Liver (tissue), 3 donors: Measurements from ENCODE around the gene FOXD2.
A peak's percentile ranks its signal among the peaks of the same experiment; 100 is the strongest.

Source experiments
- ATF3 ChIP-seq: IDR thresholded peaks from 2 replicates; pipeline ENCODE4 v1.6.1; 2016; ENCODE audit warnings: antibody characterized with exemption
- CTCF ChIP-seq: fragments of 150-350 bp; IDR thresholded peaks from 2 replicates; pipeline ENCODE4 v1.5.1; 2017; ENCODE audit warnings: improper control_type of control experiment, low read depth, low read length; ENCODE audit not compliant: missing input control
- EGR1 ChIP-seq, 2 donors: IDR thresholded peaks; 2 replicates each; pipeline ENCODE4 v1.6.1; 2016 to 2018; ENCODE audit warnings: antibody characterized with exemption in 2 of 2, low read depth in 2 of 2
- FOXA1 ChIP-seq: IDR thresholded peaks from 2 replicates; pipeline ENCODE4 v1.6.1; 2016; ENCODE audit warnings: antibody characterized with exemption
- GABPA ChIP-seq, 2 donors: IDR thresholded peaks in 1 of 2; conservative IDR thresholded peaks in 1 of 2; 2 replicates each; pipeline ENCODE4 v1.6.1; 2016; ENCODE audit warnings: antibody characterized with exemption in 2 of 2, mild to moderate bottlenecking in 1 of 2, moderate library complexity in 1 of 2
- JUND ChIP-seq, 2 donors: IDR thresholded peaks; 2 replicates each; pipeline ENCODE4 v1.6.1; 2016; ENCODE audit warnings: antibody characterized with exemption in 2 of 2
- MAX ChIP-seq: IDR thresholded peaks from 2 replicates; pipeline ENCODE4 v1.6.1; 2016; ENCODE audit warnings: antibody characterized with exemption
- REST ChIP-seq: IDR thresholded peaks from 2 replicates; pipeline ENCODE4 v1.6.1; 2016; ENCODE audit warnings: antibody characterized with exemption, mild to moderate bottlenecking
- RXRA ChIP-seq, 2 donors: IDR thresholded peaks; 2 replicates each; pipeline ENCODE4 v1.6.1; 2017 to 2018; ENCODE audit warnings: antibody characterized with exemption in 2 of 2, mild to moderate bottlenecking in 1 of 2
- SP1 ChIP-seq: IDR thresholded peaks from 2 replicates; pipeline ENCODE4 v1.6.1; 2018; ENCODE audit warnings: antibody characterized with exemption, mild to moderate bottlenecking
- TAF1 ChIP-seq: conservative IDR thresholded peaks from 2 replicates; pipeline ENCODE4 v1.6.1; 2016; ENCODE audit warnings: antibody characterized with exemption, mild to moderate bottlenecking
- YY1 ChIP-seq: IDR thresholded peaks from 2 replicates; pipeline ENCODE4 v1.6.1; 2016; ENCODE audit warnings: antibody characterized with exemption, mild to moderate bottlenecking
- ZBTB33 ChIP-seq: IDR thresholded peaks from 2 replicates; pipeline ENCODE4 v1.6.1; 2016; ENCODE audit warnings: antibody characterized with exemption
- donor health status: healthy.
- donor health status: healthy.

- no peak for TF ChIP-seq ZBTB33
- no peak for TF ChIP-seq CTCF
- TF ChIP-seq ATF3, result no peak
- TF ChIP-seq SP1, result no peak
- TF ChIP-seq MAX, result no peak
- TF ChIP-seq REST, result peak; percentile 19
- TF ChIP-seq FOXA1, result no peak
- no peak for TF ChIP-seq TAF1
- no peak for TF ChIP-seq EGR1 (IDR thresholded peaks at IDR 0.05; ENCODE audit: low read depth in 2 of 2)
- TF ChIP-seq GABPA (IDR thresholded peaks at IDR 0.05 in 1 of 2, conservative IDR thresholded peaks at IDR 0.05 in 1 of 2), result no peak
- TF ChIP-seq YY1, result peak; percentile 35
- peak in 1 of 2 donors; percentile 69 for TF ChIP-seq JUND (IDR thresholded peaks at IDR 0.05)
- TF ChIP-seq RXRA (IDR thresholded peaks at IDR 0.05), result peak; percentile 50 to 79
These were observed 39.8 kb downstream of the FOXD2 start for GRCh38 chr1:47477595-47478080.
